Stomach (tissue), 4 donors: ENCODE measurements around the gene CLEC2L.

ENCODE experiments used
- CTCF ChIP-seq, 7 experiments: fragments of 450-650 bp in 4 of 7; fragments of 200-600 bp in 3 of 7; sonication (generic) in 3 of 7; IDR thresholded peaks; one replicate each; pipeline ENCODE4 v1.5.1; 2016 to 2019; ENCODE audit warnings: antibody characterized with exemption in 7 of 7, control low read depth in 2 of 7, mild to moderate bottlenecking in 1 of 7
- EP300 ChIP-seq: sonication (generic); formaldehyde crosslinking; IDR thresholded peaks from one replicate; pipeline ENCODE4 v1.6.1; 2017; ENCODE audit warnings: antibody characterized with exemption
- POLR2A ChIP-seq, 4 donors: fragments of 450-650 bp; IDR thresholded peaks; one replicate each; pipeline ENCODE4 v1.6.1; 2016; ENCODE audit warnings: antibody characterized with exemption in 4 of 4, control low read depth in 2 of 4, mild to moderate bottlenecking in 1 of 4, moderate library complexity in 1 of 4
- POLR2AphosphoS5 ChIP-seq, 3 donors: sonication (generic); formaldehyde crosslinking; IDR thresholded peaks; one replicate each; pipeline ENCODE4 v1.6.1; 2016; ENCODE audit warnings: antibody characterized with exemption in 3 of 3

- TF ChIP-seq EP300 (no peak), POLR2AphosphoS5 (IDR thresholded peaks at IDR 0.05) (no peak), CTCF (IDR thresholded peaks at IDR 0.05) (no peak), POLR2A (IDR thresholded peaks at IDR 0.05) (no peak)
These were observed 43.5 kb downstream of the CLEC2L start for GRCh38 chr7:139566736-139567646.
